Adrenal gland (tissue), 5 donors: Measurements from ENCODE around the gene UNC13C.

Source experiments
- CTCF ChIP-seq, 6 experiments: fragments of 450-650 bp in 4 of 6; fragments of 200-600 bp in 2 of 6; sonication (generic) in 1 of 6; IDR thresholded peaks; 1 replicate in 5 of 6; 2 replicates in 1 of 6; pipeline versions ENCODE4 v1.5.1 to v1.8.0; 2016 to 2021; ENCODE audit warnings: antibody characterized with exemption in 6 of 6, mild to moderate bottlenecking in 2 of 6, moderate library complexity in 1 of 6
- POLR2A ChIP-seq, 2 donors: fragments of 450-650 bp; IDR thresholded peaks; one replicate each; pipeline ENCODE4 v1.6.1; 2017; ENCODE audit warnings: antibody characterized with exemption in 2 of 2, mild to moderate bottlenecking in 2 of 2, moderate library complexity in 1 of 2
- donor health status: DM: no; HTN: no; CAD: no.

GRCh38 chr15:54528021-54528420 is 549.8 kb downstream of the UNC13C start:
- TF ChIP-seq CTCF (IDR thresholded peaks at IDR 0.05) (no peak), POLR2A (IDR thresholded peaks at IDR 0.05) (no peak)
